NCI-H748 (cell line): Measurements from ENCODE around the gene GP5.
A peak's percentile ranks its signal among the peaks of the same experiment; 100 is the strongest.

Experiments used
- DNase-seq: peaks from one replicate; lab custom pipeline; 2025; ENCODE audit not compliant: unreplicated experiment; lab: John Stamatoyannopoulos, UW

Gene GP5

DNA sequence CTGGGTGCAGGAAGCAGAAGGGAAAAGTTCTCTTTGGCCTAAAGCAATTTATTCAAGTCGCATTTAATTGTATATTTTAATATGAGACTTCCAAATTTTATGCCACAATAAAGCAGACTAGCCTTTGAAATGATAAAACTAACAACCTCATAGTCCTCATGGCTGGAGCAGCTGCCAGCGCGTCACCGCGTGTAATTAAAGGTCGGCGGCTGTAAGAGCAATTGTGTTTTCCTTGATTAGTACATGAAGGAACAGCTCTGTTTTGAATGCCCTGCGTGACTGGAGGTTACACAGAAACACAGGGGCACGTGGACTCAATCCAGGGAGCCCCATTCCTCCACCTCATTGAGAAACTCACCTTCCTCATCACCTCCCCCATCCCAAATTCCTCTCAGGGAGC lies 19.4 kb downstream of the GP5 start:
- peak; percentile 58 for DNase-seq

DNA sequence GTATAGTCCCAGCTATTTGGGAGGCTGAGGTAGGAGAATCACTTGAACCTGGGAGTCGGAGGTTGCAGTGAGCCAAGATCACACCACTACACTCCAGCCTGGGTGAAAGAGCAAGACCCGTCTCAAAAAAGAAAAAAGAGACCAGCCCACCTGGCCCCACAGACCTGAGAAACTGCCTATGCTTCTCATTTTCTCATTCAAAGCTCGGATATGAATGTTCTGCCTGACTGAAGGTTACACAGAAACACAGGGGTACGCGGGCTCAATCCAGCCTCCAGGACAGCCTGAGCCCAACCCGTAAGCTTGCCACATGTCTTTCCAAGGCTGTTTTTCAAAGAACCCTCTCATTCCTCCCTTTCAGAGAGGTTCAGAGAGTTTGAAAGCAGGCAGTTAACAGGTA lies 19.8 kb downstream of the GP5 start:
- no peak for DNase-seq

GRCh38 chr3:194377708-194378107 lies 21.4 kb downstream of the GP5 start:
- DNase-seq = no peak

GRCh38 chr3:194376241-194376560 lies 22.9 kb downstream of the GP5 start:
- DNase-seq = peak; percentile 3

DNA sequence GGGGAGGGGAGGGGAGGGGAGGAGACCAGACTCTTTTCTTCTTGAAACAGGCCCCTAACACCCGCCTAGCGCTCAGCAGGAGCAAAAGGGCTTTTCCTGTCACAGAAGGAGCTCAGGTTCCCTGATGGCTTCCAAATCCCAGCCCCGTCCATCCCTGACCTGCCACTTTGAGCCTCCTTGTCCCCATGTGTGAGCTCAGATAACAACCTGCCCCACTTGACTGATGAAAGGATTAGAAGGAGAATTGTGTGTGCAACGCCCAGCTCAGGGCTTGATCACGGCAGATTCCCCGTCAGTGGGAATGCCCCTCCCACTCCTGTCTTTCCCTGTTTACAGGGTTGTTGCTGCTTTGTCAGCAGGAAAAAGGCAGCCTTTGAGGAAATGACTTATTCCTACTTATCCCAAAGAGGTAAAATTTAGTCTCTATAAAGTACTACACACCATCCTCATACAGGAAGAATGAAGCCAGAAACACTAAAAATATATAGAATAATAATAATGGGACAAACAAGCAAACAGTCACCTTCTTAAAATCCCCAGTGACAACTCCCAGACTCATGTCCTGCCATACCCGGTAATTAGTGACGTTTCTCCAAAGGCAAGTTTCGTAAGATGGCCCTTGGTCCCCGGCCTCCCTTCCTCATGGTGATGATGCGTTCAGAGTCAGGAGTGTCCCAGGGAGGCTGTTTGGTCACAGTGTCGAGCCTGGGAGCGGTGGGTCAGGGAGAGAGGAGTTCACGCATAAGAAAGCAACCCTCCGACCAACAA lies 23.4 kb downstream of the GP5 start:
- peak; percentile 53 for DNase-seq

DNA sequence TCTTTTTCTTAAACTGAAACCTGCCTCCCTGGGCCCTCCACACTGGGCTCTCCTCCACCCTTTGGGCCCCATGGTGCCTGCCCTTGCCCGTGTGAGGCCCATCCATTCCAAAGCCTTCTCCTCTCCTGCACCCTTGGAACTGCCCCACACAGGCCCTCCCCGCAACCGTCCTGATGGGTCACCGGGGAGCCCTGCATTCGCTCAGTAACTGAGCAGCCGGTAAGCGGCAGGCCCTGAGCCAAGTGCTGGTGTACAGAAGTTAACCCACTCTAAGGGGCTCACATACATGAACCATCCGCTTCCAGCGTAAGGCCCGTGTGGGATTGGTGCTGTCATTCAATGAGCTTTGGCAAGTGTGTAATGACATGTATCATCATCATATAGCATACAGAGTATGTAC lies 24.1 kb downstream of the GP5 start:
- DNase-seq = no peak

- no peak for DNase-seq
These were observed 25.2 kb downstream of the GP5 start for GRCh38 chr3:194373899-194374298.

- DNase-seq = no peak
These were observed 26.0 kb downstream of the GP5 start for GRCh38 chr3:194373028-194373427.

DNA sequence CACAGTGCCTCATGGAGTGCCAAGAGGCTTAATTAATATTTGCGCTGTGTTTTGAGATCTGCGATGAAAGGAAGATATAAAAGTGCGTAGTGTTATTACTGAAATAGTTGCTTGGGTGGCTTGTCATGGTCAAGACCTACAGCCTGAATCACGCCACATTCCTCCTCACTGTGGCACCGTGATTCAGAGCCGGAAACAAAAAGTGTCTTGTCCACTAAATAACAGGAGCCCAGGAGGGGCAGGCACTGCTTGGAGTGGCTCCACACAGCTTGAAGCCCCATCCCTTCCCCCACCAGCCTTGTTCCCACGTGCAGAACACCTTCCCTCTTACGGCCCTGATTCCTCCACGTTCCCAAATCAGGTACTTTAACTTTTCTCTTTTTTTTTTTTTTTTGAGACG lies 28.3 kb downstream of the GP5 start:
- DNase-seq = no peak

GRCh38 chr3:194369522-194370279 lies 29.4 kb downstream of the GP5 start, which contains the start of gene LRRC15:
Gene LRRC15, minus strand, starts transcription at chr3:194369743. Its CDS starts 8,700 bp downstream, at chr3:194361043.
- no peak for DNase-seq

- no peak for DNase-seq
These were observed 30.1 kb downstream of the GP5 start for GRCh38 chr3:194368918-194369317.

DNA sequence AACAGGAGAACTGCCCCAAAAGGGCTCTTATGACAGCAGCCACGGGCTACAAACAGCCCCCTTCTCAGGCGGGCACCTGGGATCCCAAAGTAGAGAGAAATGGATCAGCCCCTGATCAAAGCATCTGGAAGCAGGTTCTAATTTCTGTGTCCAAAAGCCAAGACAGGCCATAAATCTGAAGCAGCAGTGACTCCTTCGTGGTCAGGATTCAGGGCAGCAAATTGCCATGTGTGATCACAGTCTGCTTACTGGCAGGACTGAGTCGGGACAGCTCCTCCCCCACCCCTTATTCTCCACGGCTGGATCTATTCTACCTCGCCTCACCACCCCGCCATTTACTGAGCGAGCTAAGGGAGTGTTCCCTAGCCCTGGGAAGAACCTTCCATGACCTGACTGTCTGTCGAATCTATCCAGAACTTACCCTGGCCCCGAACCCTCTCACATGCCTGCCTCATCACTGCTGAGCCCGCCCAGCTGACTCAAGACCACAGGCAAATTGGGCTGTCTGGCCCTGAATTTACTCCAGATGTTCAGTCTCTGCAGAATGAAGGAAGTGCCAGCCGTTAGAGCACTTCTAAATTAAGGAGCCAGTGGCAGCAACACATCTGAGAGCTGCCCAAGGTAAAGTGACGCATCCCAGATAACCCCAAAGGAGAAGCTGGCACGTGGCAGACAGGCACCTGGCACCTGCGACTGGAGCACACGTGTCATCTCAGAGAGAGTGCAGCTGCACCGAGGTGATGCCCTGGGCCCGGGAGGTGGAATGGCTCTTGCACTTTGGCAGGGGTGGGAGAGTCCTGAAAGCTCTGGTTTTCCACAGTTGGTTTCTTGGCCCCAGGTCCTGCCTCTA lies 30.8 kb downstream of the GP5 start:
- DNase-seq = no peak

DNA sequence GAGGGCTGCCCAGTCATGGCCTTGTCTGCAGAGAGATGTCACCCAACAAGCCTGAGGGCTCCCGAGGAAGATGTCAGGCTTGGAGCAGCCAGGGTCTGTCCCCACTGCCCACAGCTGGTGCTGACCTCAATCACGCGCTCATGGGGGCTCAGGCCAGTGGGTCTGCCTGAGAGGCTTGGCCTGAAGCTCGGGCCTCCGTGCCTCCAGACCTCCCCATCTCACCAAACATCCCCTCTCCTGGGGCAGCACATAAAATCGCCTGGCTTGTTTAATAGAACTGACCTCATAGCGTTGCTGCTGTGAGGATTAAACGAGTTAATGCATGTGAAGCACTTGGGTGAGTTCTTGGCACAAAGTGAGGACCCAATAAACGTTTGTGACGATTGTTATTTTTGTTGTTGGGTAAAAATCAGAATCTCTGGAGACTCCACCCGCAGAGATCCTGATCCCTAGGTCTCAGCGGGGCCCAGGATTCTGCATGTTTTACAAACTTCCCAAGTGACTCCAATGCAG lies 33.0 kb downstream of the GP5 start:
- no peak for DNase-seq

DNA sequence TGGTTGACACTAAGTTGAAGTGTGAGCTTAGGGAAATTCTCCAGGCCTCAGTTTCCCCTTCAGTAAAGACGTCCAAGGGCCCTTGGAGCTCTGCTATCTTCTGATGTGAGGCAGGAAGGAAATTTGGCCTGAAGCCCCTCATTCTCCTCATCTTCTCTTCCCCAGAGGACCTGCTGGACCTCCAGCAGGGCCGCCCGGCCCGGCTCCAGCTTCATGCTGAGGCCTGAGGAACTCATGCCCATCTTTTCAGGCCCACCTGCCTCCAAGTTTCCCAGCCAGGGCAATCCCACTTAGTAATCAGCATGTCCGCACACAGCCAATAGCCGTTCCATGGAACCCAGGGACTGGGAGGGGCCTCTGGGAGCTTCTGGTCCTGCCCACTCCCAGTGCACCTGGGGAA lies 33.5 kb downstream of the GP5 start:
- no peak for DNase-seq

- DNase-seq = peak; percentile 3
These were observed 34.2 kb downstream of the GP5 start for GRCh38 chr3:194364652-194365434.

- no peak for DNase-seq
These were observed 34.8 kb downstream of the GP5 start for GRCh38 chr3:194364314-194364651.

DNA sequence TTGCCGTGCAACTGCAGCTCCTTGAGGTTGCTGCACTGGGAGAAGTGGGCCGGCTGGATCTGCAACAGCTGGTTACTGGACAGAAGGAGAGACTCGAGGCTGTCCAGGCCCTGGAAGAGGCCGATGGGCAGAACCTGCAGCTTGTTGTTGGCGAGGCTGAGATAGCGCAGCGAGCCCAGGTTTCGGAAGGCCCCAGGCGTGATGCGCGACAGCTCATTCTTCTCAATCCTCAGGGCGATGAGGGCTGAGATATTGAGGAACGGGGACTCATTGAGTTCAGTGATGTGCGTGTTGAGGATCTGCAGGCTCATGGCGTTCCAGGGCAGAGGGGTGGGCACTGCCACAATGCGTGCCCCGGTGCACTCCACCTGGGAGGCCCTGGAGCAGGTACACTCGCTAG lies 38.5 kb downstream of the GP5 start:
- no peak for DNase-seq

GRCh38 chr3:194357681-194358080 lies 41.4 kb downstream of the GP5 start:
- no peak for DNase-seq

DNA sequence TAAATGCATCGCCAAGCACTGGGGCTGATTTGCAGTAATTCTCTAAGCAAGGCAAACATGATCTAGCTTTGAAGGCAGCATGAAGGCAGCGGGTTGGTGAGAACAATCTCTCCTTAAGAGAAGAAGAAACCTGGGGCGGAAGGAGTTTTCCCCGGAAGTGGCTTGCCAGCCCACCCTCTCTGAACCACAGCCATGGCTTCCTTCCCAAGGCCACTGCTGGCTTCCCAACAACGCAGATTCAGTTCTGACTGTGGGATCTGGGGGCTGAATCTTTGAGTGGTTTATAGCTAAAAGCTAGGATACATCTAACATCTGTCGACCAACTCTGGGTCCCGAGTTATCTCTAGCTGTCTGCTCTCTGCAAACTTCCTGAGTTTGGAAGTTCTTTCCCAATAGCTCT lies 43.7 kb downstream of the GP5 start:
- DNase-seq = no peak

- DNase-seq = no peak
These were observed 44.8 kb downstream of the GP5 start for GRCh38 chr3:194354315-194354714.
